H9 (cell line): ENCODE data around the gene MRGPRF. TPM values are rescaled to one million over a fixed set of nuclear protein-coding genes. Genes with fewer than 3 reads are reported as not detected.

Source experiments
- DNase-seq: peaks from one replicate; pipeline ENCODE4 v3.0.0-alpha.2; 2017
- H2AFZ ChIP-seq: one replicate; pipeline ENCODE4 v1.6.1; 2013; ENCODE audit warnings: mild to moderate bottlenecking, low read length, control low read depth, moderate library complexity
- H2AK5ac ChIP-seq: 2 replicates; pipeline ENCODE4 v1.6.1; 2013; ENCODE audit warnings: low read length, control low read depth, mixed read lengths; ENCODE audit not compliant: insufficient read length
- H2BK120ac ChIP-seq: one replicate; pipeline ENCODE4 v1.6.1; 2013; ENCODE audit warnings: low read depth, mild to moderate bottlenecking, low read length, control low read depth, inconsistent platforms; ENCODE audit not compliant: poor library complexity, severe bottlenecking
- H2BK12ac ChIP-seq: 2 replicates; pipeline ENCODE4 v1.6.1; 2013; ENCODE audit warnings: low read length, control low read depth, mixed read lengths, low read depth; ENCODE audit not compliant: insufficient read length
- H2BK15ac ChIP-seq: 2 replicates; pipeline ENCODE4 v1.6.1; 2013; ENCODE audit warnings: low read depth, low read length, control low read depth
- H2BK20ac ChIP-seq: one replicate; pipeline ENCODE4 v1.6.1; 2013; ENCODE audit warnings: low read depth, mild to moderate bottlenecking, low read length, control low read depth, inconsistent platforms; ENCODE audit not compliant: poor library complexity, severe bottlenecking
- H2BK5ac ChIP-seq: 2 replicates; pipeline ENCODE4 v1.6.1; 2013; ENCODE audit warnings: low read length, control low read depth, mixed read lengths; ENCODE audit not compliant: insufficient read length
- H3K14ac ChIP-seq: 2 replicates; pipeline ENCODE4 v1.6.1; 2013; ENCODE audit warnings: low read length, control low read depth; ENCODE audit not compliant: insufficient read depth
- H3K18ac ChIP-seq: 2 replicates; pipeline ENCODE4 v1.6.1; 2013; ENCODE audit warnings: low read depth, mild to moderate bottlenecking, mixed read lengths, low read length, control low read depth; ENCODE audit not compliant: insufficient read length
- H3K23ac ChIP-seq: 2 replicates; pipeline ENCODE4 v1.6.1; 2013; ENCODE audit warnings: low read length, control low read depth, mixed read lengths, low read depth; ENCODE audit not compliant: insufficient read length
- H3K23me2 ChIP-seq: 2 replicates; pipeline ENCODE4 v1.6.1; 2013; ENCODE audit warnings: low read depth, mild to moderate bottlenecking, mixed read lengths, low read length, control low read depth; ENCODE audit not compliant: insufficient read length, poor library complexity, severe bottlenecking
- H3K27ac ChIP-seq: 2 replicates; pipeline ENCODE4 v1.5.1; 2013; ENCODE audit warnings: low read length, control low read depth, mixed read lengths, low read depth; ENCODE audit not compliant: insufficient read length
- H3K27me3 ChIP-seq: 2 replicates; pipeline ENCODE4 v1.6.1; 2013; ENCODE audit warnings: low read length, control low read depth, inconsistent platforms; ENCODE audit not compliant: insufficient read depth
- H3K4ac ChIP-seq: 2 replicates; pipeline ENCODE4 v1.6.1; 2013; ENCODE audit warnings: low read depth, mild to moderate bottlenecking, control low read depth, inconsistent platforms, low read length, moderate library complexity
- H3K4me1 ChIP-seq: 2 replicates; pipeline ENCODE4 v1.6.1; 2013; ENCODE audit warnings: low read length, control low read depth, inconsistent platforms; ENCODE audit not compliant: insufficient read depth
- H3K4me2 ChIP-seq: 2 replicates; pipeline ENCODE4 v1.6.1; 2013; ENCODE audit warnings: low read length, control low read depth, mixed read lengths; ENCODE audit not compliant: insufficient read length, insufficient read depth
- H3K56ac ChIP-seq: 2 replicates; pipeline ENCODE4 v1.6.1; 2013; ENCODE audit warnings: low read depth, mild to moderate bottlenecking, mixed read lengths, low read length, control low read depth; ENCODE audit not compliant: insufficient read length
- H3K79me1 ChIP-seq: 2 replicates; pipeline ENCODE4 v1.6.1; 2013; ENCODE audit warnings: low read depth, mild to moderate bottlenecking, moderate library complexity, low read length, control low read depth, inconsistent platforms; ENCODE audit not compliant: insufficient read depth, poor library complexity, severe bottlenecking
- H3K79me2 ChIP-seq: 2 replicates; pipeline ENCODE4 v1.6.1; 2013; ENCODE audit warnings: low read length, control low read depth, inconsistent platforms; ENCODE audit not compliant: insufficient read depth
- H3K9ac ChIP-seq: 2 replicates; pipeline ENCODE4 v1.6.1; 2013; ENCODE audit warnings: low read length, control low read depth, mixed read lengths; ENCODE audit not compliant: insufficient read length; ENCODE audit errors: extremely low read depth
- H3K9me3 ChIP-seq: one replicate; pipeline ENCODE4 v1.6.1; 2013; ENCODE audit warnings: low read depth, low read length, inconsistent platforms; ENCODE audit not compliant: control insufficient read depth
- H3T11ph ChIP-seq: one replicate; pipeline ENCODE4 v1.6.1; 2013; ENCODE audit warnings: mild to moderate bottlenecking, low read length, control low read depth, inconsistent platforms
- H4K20me1 ChIP-seq: one replicate; pipeline ENCODE4 v1.6.1; 2013; ENCODE audit not compliant: control insufficient read depth, insufficient read length, insufficient read depth
- H4K5ac ChIP-seq: 2 replicates; pipeline ENCODE4 v1.6.1; 2013; ENCODE audit warnings: low read depth, mild to moderate bottlenecking, mixed read lengths, low read length, control low read depth; ENCODE audit not compliant: insufficient read length
- H4K8ac ChIP-seq: replicated peaks from 2 replicates; pipeline ENCODE4 v1.6.1; 2013; ENCODE audit warnings: low read length, control low read depth, mixed read lengths, low read depth; ENCODE audit not compliant: insufficient read length
- H4K91ac ChIP-seq: 2 replicates; pipeline ENCODE4 v1.6.1; 2013; ENCODE audit warnings: low read depth, mild to moderate bottlenecking, moderate library complexity, mixed read lengths, low read length, control low read depth; ENCODE audit not compliant: insufficient read length
- H3K27ac Mint-ChIP-seq, 3 experiments: 2 replicates in 2 of 3; 3 replicates in 1 of 3; pipeline ENCODE4 v1.8.0; 2020 to 2021; ENCODE audit warnings: mixed read lengths in 3 of 3, mild to moderate bottlenecking in 1 of 3, moderate library complexity in 1 of 3
- H3K27me3 Mint-ChIP-seq: 2 replicates; pipeline ENCODE4 v1.8.0; 2021; ENCODE audit warnings: low read depth, mild to moderate bottlenecking, moderate library complexity, mixed read lengths
- H3K36me3 Mint-ChIP-seq, 3 experiments: 2 replicates in 2 of 3; 3 replicates in 1 of 3; pipeline ENCODE4 v1.8.0; 2020 to 2021; ENCODE audit warnings: low read depth in 3 of 3, mixed read lengths in 3 of 3; ENCODE audit not compliant: insufficient read depth in 1 of 3
- H3K4me1 Mint-ChIP-seq, 2 experiments: 2 replicates each; pipeline ENCODE4 v1.8.0; 2020; ENCODE audit warnings: mixed read lengths in 2 of 2
- H3K4me3 Mint-ChIP-seq, 2 experiments: 2 replicates in 1 of 2; 3 replicates in 1 of 2; pipeline ENCODE4 v1.8.0; 2020 to 2021; ENCODE audit warnings: mild to moderate bottlenecking in 2 of 2, mixed read lengths in 2 of 2, moderate library complexity in 1 of 2
- H3K9me3 Mint-ChIP-seq, 2 experiments: 2 replicates in 1 of 2; 3 replicates in 1 of 2; pipeline ENCODE4 v1.8.0; 2020; ENCODE audit warnings: mild to moderate bottlenecking in 2 of 2, mixed read lengths in 2 of 2, moderate library complexity in 1 of 2
- WGBS: extraction: QIAGEN DNeasy Blood & Tissue Kit; methylation state at CpG from one replicate; pipeline ENCODE4 v1.1.7; 2013; ENCODE audit warnings: missing lambda C conversion rate, low lambda C conversion rate, mixed read lengths; ENCODE audit not compliant: insufficient read length; ENCODE audit errors: extremely low coverage; 5-methylcytosine and 5-hydroxymethylcytosine counted together
- total RNA-seq: library from RNA; stranded (reverse); gene quantifications from 2 replicates; pipeline ENCODE4 v1.2.1, GENCODE V29; 2021
- TF ChIP-seq, protein P1 (sequence below): fragments of 200-600 bp; sonication (generic); conservative IDR thresholded peaks from 3 replicates; pipeline ENCODE4 v1.8.0; 2021; ENCODE audit warnings: antibody characterized with exemption, mild to moderate bottlenecking

Gene MRGPRF
- total RNA-seq, 1 experiment from 2014 or later: 4.0 TPM

DNA sequence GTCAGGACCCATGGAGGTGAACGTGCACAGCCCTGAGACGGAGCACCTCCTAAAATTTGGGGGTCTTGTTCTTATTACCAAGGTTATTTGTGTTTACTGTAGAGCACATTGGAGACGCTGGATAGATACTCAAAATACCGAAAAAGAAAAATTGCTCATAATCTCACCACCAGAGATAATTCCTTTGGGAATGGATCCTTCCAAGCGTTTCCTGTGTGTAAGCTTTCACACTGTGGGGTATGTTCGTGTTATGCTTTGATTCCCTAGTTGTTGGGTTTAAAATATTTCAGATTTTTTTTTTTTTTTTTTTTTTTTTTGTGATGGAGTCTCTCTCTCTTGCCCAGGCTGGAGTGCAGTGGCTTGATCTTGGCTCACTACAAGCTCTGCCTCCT lies 18.2 kb downstream of the MRGPRF start:
- H3T11ph ChIP-seq: no peak overlapping the region
- H3K27ac Mint-ChIP-seq: no peak overlapping the region
- H2BK120ac ChIP-seq: no peak overlapping the region
- H2BK12ac ChIP-seq: no peak overlapping the region
- no peak overlapping the region for H3K27ac ChIP-seq
- H3K4ac ChIP-seq: no peak overlapping the region
- H2BK5ac ChIP-seq: no peak overlapping the region
- no peak overlapping the region for H3K18ac ChIP-seq
- H3K79me1 ChIP-seq: no peaks in the 10 kb centered on the region
- no peaks in the 10 kb centered on the region for H3K23me2 ChIP-seq
- H2BK20ac ChIP-seq: no peak overlapping the region
- no peak overlapping the region for H3K23ac ChIP-seq
- no peak overlapping the region for H2BK15ac ChIP-seq
- no peak overlapping the region for H4K91ac ChIP-seq
- H3K9me3 Mint-ChIP-seq: no peaks in the 10 kb centered on the region
- H3K79me2 ChIP-seq: no peaks in the 10 kb centered on the region
- no peak overlapping the region for H3K4me2 ChIP-seq
- no peaks in the 10 kb centered on the region for H3K36me3 Mint-ChIP-seq
- WGBS: no CpG with 5 or more reads among the region's 6 CpGs
- no peak overlapping the region for H2AK5ac ChIP-seq
- no peaks in the 10 kb centered on the region for H3K4me1 ChIP-seq
- H4K5ac ChIP-seq: no peak overlapping the region
- H3K4me3 Mint-ChIP-seq: no peak overlapping the region
- no peak overlapping the region for H3K9ac ChIP-seq
- no peak for DNase-seq
- H4K8ac ChIP-seq: no peak overlapping the region
- no peak overlapping the region for H3K14ac ChIP-seq
- no peak overlapping the region for H3K56ac ChIP-seq
- no peaks in the 10 kb centered on the region; the same call in 1 of the 2 replicates for H3K27me3 Mint-ChIP-seq
- no peaks in the 10 kb centered on the region for H4K20me1 ChIP-seq
- no peak overlapping the region for H2AFZ ChIP-seq
- TF ChIP-seq, protein P1, sequence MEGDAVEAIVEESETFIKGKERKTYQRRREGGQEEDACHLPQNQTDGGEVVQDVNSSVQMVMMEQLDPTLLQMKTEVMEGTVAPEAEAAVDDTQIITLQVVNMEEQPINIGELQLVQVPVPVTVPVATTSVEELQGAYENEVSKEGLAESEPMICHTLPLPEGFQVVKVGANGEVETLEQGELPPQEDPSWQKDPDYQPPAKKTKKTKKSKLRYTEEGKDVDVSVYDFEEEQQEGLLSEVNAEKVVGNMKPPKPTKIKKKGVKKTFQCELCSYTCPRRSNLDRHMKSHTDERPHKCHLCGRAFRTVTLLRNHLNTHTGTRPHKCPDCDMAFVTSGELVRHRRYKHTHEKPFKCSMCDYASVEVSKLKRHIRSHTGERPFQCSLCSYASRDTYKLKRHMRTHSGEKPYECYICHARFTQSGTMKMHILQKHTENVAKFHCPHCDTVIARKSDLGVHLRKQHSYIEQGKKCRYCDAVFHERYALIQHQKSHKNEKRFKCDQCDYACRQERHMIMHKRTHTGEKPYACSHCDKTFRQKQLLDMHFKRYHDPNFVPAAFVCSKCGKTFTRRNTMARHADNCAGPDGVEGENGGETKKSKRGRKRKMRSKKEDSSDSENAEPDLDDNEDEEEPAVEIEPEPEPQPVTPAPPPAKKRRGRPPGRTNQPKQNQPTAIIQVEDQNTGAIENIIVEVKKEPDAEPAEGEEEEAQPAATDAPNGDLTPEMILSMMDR: no peak
- no peaks in the 10 kb centered on the region for H3K27me3 ChIP-seq
- no peaks in the 10 kb centered on the region for H3K9me3 ChIP-seq
- peaks cover 5 to 15% of the 10 kb centered on the region in 2 experiments for H3K4me1 Mint-ChIP-seq
